Measurements from ENCODE around the gene TRIM69.
A peak's percentile ranks its signal among the peaks of the same experiment; 100 is the strongest.
"Not testable (repeated sequence)": the region's sequence is repeated elsewhere in the genome, so short reads cannot be mapped to it uniquely, and the experiment has no call there.

Gene TRIM69

GRCh38 chr15:44716983-44717602 is 19.2 kb upstream of the TRIM69 start:
- no peak for DNase-seq (ENCODE audit: low read depth in 2 of 2)

- no peak for DNase-seq (ENCODE audit: low read depth in 2 of 2)
Measured at GRCh38 chr15:44718180-44718926, 18.0 kb upstream of the TRIM69 start.

- DNase-seq (ENCODE audit: low read depth in 2 of 2), result no peak
Measured at GRCh38 chr15:44718927-44719292, 17.4 kb upstream of the TRIM69 start.

- DNase-seq (ENCODE audit: low read depth in 2 of 2), result peak; percentile 50 to 55
Measured at GRCh38 chr15:44719293-44719999, 16.9 kb upstream of the TRIM69 start.

- DNase-seq (ENCODE audit: low read depth in 2 of 2), result peak in 1 of 2 experiments; percentile 32
Measured at GRCh38 chr15:44720000-44720435, 16.3 kb upstream of the TRIM69 start.

GRCh38 chr15:44720460-44721176 is 15.7 kb upstream of the TRIM69 start:
- DNase-seq (ENCODE audit: low read depth in 2 of 2), result no peak

GRCh38 chr15:44722011-44722410 is 14.3 kb upstream of the TRIM69 start:
- no peak for DNase-seq (ENCODE audit: low read depth in 2 of 2)

GRCh38 chr15:44726136-44726535 is 10.2 kb upstream of the TRIM69 start:
- DNase-seq (ENCODE audit: low read depth in 2 of 2), result no peak

GRCh38 chr15:44726568-44727484 is 9.5 kb upstream of the TRIM69 start:
- DNase-seq (ENCODE audit: low read depth in 2 of 2), result peak; percentile 42 to 49

GRCh38 chr15:44727485-44728231 is 8.7 kb upstream of the TRIM69 start:
- no peak for DNase-seq (ENCODE audit: low read depth in 2 of 2)

GRCh38 chr15:44728232-44728575 is 8.1 kb upstream of the TRIM69 start:
- DNase-seq (ENCODE audit: low read depth in 2 of 2), result not testable (repeated sequence)

GRCh38 chr15:44728576-44729407 is 7.5 kb upstream of the TRIM69 start:
- peak; percentile 92 to 94 for DNase-seq (ENCODE audit: low read depth in 2 of 2)

- no peak for DNase-seq (ENCODE audit: low read depth in 2 of 2)
Measured at GRCh38 chr15:44729408-44730127, 6.8 kb upstream of the TRIM69 start.

- DNase-seq (ENCODE audit: low read depth in 2 of 2), result no peak
Measured at GRCh38 chr15:44734839-44735481, 1.4 kb upstream of the TRIM69 start.

GRCh38 chr15:44735482-44736180 is 697 bp upstream of the TRIM69 start:
- DNase-seq (ENCODE audit: low read depth in 2 of 2), result peak in 1 of 2 experiments; percentile 52

- DNase-seq (ENCODE audit: low read depth in 2 of 2), result no peak
Measured at GRCh38 chr15:44738340-44738984, 2.1 kb downstream of the TRIM69 start.

GRCh38 chr15:44739222-44739847 is 3.0 kb downstream of the TRIM69 start:
- DNase-seq (ENCODE audit: low read depth in 2 of 2), result not testable (repeated sequence)
